Large intestine (tissue), 3 donors: Measurements from ENCODE around the gene HGS. TPM values are rescaled to one million over a fixed set of nuclear protein-coding genes. Genes with fewer than 3 reads are reported as not detected.

Experiments used
- DNase-seq, 2 donors: peaks; one replicate each; pipeline versions ENCODE4 v3.0.0 to v3.0.0-alpha.2; 2013
- H3K27ac ChIP-seq: one replicate; pipeline ENCODE4 v1.5.1; 2013; ENCODE audit warnings: low read length
- H3K27me3 ChIP-seq: 2 replicates; pipeline ENCODE4 v1.6.1; 2013; ENCODE audit warnings: low read length; ENCODE audit not compliant: control insufficient read depth, insufficient read depth
- H3K36me3 ChIP-seq: 2 replicates; pipeline ENCODE4 v1.6.1; 2013; ENCODE audit warnings: low read length; ENCODE audit not compliant: control insufficient read depth, insufficient read depth
- H3K4me1 ChIP-seq: one replicate; pipeline ENCODE4 v1.6.1; 2013; ENCODE audit warnings: low read length; ENCODE audit not compliant: control insufficient read depth, insufficient read depth
- H3K4me3 ChIP-seq: one replicate; pipeline ENCODE4 v1.5.1; 2013; ENCODE audit warnings: low read length
- H3K9me3 ChIP-seq: one replicate; pipeline ENCODE4 v1.6.1; 2013; ENCODE audit warnings: mild to moderate bottlenecking, low read depth, low read length, moderate library complexity; ENCODE audit not compliant: control insufficient read depth
- WGBS: methylation state at CpG from one replicate; pipeline ENCODE4 v1.1.5; 2013; ENCODE audit warnings: low lambda C conversion rate; ENCODE audit not compliant: insufficient coverage; 5-methylcytosine and 5-hydroxymethylcytosine counted together
- polyA plus RNA-seq: library from polyadenylated mRNA; unstranded; fragments of 120-200 nt; gene quantifications from one replicate; pipeline ENCODE4 v1.2.1, GENCODE V29; 2013

Gene HGS
- polyA plus RNA-seq, 1 donor = 84.8 TPM

DNA sequence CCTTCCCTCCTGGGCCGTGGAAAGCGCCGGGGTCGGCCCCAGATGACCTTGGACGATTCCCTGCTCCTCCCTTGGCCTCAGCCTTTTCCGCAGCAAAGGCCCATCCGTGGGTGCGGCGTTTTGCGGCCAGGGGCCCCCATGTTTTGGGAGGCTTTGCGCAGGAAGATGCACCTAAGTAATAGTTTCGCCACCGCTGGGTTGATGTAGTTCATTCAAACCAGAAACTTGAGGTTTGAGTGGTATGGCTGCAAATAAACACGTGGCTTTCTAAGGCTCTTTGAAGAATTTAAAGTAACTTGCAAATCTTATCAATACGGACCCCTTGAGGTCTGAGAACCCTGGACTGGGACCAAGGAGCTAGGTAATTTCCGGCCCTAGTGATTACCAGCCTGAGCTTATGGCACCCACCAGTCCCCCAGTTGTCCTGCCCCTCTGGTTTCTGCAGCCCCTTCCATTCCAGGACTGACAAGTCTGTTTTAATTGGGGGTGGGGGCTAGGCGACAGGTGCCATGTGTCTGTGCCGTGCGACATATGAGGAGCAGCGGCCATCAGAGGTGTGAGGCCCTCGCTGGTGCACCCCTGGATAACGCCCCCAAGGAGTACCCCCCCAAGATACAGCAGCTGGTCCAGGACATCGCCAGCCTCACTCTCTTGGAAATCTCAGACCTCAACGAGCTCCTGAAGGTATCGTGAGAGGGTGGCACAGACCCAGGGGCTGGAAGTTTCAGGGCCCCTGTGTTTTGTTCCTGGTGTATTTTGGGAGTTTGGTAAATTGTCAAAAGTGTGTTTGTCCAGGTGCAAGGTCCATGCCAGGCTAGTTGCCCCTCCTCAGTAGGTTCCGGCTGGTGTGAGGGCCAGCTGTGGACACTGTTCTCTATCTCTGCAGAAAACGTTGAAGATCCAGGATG is 20.2 kb downstream of the HGS start:
- Histone ChIP-seq H3K4me3 (peak overlapping the region; percentile 100), H3K9me3 (peaks cover 4% of the 10 kb centered on the region), H3K36me3 (peaks cover 60% of the 10 kb centered on the region), H3K27me3 (no peaks in the 10 kb centered on the region), H3K4me1 (peaks cover 19% of the 10 kb centered on the region), H3K27ac (no peak overlapping the region)
- DNase-seq = no peak
- no CpG with 5 or more reads among the region's 27 CpGs for WGBS

DNA sequence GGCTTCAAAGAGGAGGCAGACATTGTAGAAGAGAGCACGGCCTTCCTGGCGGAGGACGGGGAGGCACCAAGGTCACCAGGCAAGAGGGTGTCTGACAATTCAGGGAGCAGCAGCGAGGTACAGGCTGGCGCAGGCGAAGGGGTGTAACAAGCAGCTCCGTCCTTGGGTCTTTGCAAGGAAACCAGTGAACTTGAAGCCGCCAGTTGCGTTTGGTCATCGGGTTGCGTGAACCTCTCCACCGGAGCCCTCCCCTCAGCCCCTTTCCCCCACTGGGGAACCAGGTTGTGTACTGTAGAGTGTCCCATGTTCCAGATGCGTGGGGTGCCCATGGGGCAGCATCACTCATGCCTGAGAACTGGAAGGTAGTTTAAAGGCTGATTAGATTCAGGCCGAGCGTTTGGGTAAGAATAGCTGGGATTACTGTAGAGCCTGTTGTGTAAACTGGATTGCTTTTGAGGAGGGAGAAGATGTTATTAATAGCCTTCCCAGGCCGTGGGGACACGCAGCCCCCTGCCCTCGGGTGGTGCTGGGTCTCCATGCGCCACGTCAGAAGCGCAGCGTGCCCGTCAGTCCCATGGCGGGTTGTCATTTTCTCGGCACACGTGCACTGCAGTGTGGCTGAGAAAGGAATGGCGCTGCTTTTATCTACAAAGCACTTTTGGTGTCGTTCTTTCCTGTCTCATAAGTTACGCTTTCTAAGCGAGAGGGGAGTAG is 21.9 kb downstream of the HGS start:
- Histone ChIP-seq H3K9me3 (peaks cover 4% of the 10 kb centered on the region), H3K36me3 (peaks cover 50% of the 10 kb centered on the region), H3K27me3 (no peaks in the 10 kb centered on the region), H3K4me3 (no peak overlapping the region), H3K27ac (no peak overlapping the region), H3K4me1 (peaks cover 27% of the 10 kb centered on the region)
- DNase-seq = no peak
- no CpG with 5 or more reads among the region's 30 CpGs for WGBS

DNA sequence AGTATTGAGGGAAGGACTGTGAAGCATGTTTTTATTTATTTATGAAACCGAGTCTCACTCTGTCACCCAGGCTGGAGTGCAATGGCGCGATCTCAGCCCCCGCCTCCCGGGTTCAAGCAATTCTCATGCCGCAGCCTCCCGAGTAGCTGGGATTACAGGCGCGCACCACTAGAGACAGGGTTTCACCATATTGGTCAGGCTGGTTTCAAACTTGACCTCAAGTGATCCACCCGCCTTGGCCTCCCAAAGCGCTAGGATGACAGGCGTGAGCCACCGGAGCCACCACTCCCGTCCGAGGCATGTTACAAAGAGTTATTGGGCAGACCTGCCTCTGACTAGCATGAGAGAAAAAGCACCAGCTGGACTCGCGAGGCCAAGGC is 22.4 kb downstream of the HGS start:
- no peak overlapping the region for H3K27ac ChIP-seq
- H3K4me3 ChIP-seq = no peak overlapping the region
- H3K4me1 ChIP-seq = peaks cover 27% of the 10 kb centered on the region
- peaks cover 45% of the 10 kb centered on the region for H3K36me3 ChIP-seq
- peaks cover 3% of the 10 kb centered on the region for H3K27me3 ChIP-seq
- WGBS = no CpG with 5 or more reads among the region's 17 CpGs
- peaks cover 4% of the 10 kb centered on the region for H3K9me3 ChIP-seq
- DNase-seq = no peak

DNA sequence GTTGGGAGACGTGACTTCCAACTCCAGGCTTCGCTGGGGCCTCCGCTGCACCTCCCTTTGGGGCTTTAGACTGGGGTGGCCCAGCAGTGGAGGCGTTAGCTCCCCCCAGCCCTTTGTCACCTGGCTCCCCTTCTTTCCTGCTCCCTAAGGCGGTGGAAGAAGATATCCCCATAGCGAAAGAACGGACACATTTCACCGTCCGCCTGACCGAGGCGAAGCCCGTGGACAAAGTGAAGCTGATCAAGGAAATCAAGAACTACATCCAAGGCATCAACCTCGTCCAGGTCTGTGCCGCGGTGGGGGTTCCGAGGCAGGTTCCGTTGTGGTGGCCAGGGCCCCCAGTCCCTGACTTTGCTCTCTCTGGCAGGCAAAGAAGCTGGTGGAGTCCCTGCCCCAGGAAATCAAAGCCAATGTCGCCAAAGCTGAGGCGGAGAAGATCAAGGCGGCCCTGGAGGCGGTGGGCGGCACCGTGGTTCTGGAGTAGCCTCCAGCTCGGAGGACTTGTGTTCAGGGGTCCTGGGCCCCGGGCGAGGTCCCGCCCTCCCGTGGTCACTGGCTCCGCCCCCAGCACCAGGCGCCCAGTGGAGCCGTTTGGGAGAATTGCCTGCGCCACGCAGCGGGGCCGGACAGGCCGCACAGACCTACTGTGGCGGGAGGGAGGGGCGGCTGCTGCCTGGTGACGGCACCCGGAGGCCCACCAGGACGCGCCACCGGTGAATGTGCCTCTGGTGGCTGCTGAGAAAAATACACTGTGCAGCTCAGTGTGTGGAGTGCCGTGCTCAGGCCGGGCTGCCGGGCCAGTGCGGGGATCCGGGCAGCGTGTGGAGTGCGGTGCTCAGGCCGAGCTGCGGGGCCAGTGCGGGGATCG is 23.2 kb downstream of the HGS start:
- Histone ChIP-seq H3K27ac (no peak overlapping the region), H3K27me3 (peaks cover 5% of the 10 kb centered on the region), H3K9me3 (peaks cover 4% of the 10 kb centered on the region), H3K36me3 (peaks cover 39% of the 10 kb centered on the region), H3K4me1 (peaks cover 26% of the 10 kb centered on the region), H3K4me3 (no peak overlapping the region)
- WGBS = 94% methylated on average over 3 of the region's 54 CpGs
- no peak for DNase-seq

DNA sequence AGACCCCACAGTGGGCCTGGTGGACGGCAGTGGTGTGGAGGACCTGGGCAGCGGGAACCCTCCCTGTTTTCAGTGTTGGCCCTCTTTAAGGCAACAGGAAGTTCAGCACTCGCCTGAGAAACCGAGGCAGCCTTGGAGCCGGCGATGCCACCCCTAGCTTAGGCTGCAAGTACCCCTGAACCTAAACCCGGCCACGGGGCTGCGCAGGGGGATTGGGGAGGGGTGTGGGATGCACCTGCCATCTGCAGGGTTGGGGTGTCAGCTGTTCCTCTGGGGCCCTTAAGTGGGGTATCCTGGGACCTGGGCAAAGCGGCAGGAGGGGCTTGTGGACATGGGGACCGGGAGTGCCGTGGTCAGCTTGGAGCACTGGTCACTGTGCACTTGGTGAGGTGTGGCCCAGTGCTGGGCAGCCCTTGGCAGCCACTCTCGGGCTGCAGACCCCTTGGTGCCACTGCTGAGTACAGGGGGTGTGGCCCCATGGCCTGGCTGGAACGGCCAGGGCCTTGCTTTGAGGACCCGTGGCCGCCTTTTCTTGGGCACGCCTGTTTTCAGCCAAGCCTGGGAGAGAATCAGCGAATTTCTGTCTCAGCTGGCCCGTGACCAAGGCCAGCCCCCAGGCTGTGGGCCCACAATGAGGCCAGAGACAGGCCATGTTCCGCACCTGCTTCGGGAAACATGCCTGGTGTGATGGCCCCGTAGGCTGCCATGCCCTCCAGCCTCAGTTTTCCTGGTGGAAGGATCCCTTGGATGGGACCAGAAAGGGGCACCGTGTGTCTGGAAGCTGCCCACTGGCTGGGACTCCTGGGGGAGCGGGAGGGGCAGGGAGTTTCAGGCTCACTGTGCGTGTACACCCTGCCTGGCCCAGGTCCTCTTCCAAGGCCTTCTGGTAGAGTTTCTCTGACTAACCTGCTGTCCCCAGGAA is 24.2 kb downstream of the HGS start:
- no peaks in the 10 kb centered on the region for H3K9me3 ChIP-seq
- peaks cover 39% of the 10 kb centered on the region for H3K36me3 ChIP-seq
- no CpG with 5 or more reads among the region's 25 CpGs for WGBS

DNA sequence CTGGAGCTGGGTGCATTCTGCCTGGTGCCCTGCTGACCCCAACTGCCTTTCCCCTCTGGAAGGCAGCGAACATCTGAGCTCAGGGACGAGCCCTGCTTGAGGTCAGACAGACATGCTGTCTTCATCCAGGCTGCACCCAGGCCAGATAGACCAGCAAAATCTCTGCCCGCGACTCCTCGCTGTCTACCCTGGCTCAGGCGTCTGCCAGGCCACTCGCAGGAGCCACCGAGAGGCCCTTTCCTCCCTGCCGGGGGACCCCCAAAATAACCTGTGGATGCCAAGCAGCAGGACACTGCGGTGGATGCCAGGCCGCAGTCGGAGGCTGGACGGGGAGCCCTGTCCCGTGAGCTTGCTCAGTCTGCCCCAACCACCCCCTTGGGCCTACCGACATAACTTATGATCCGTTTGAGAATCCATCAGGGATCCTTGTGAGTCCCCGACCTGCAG is 25.0 kb downstream of the HGS start:
- H3K27ac ChIP-seq = no peak overlapping the region
- no peaks in the 10 kb centered on the region for H3K9me3 ChIP-seq
- peaks cover 5% of the 10 kb centered on the region for H3K27me3 ChIP-seq
- peaks cover 39% of the 10 kb centered on the region for H3K36me3 ChIP-seq
- no CpG with 5 or more reads among the region's 17 CpGs for WGBS
- no peak for DNase-seq
- no peak overlapping the region for H3K4me3 ChIP-seq
- H3K4me1 ChIP-seq = peaks cover 36% of the 10 kb centered on the region

More for the DNA sequence above, 24.2 kb downstream of the HGS start:
- no peak for DNase-seq
- no peak overlapping the region for H3K4me3 ChIP-seq
- peaks cover 29% of the 10 kb centered on the region for H3K4me1 ChIP-seq
- peaks cover 5% of the 10 kb centered on the region for H3K27me3 ChIP-seq
- H3K27ac ChIP-seq = no peak overlapping the region

DNA sequence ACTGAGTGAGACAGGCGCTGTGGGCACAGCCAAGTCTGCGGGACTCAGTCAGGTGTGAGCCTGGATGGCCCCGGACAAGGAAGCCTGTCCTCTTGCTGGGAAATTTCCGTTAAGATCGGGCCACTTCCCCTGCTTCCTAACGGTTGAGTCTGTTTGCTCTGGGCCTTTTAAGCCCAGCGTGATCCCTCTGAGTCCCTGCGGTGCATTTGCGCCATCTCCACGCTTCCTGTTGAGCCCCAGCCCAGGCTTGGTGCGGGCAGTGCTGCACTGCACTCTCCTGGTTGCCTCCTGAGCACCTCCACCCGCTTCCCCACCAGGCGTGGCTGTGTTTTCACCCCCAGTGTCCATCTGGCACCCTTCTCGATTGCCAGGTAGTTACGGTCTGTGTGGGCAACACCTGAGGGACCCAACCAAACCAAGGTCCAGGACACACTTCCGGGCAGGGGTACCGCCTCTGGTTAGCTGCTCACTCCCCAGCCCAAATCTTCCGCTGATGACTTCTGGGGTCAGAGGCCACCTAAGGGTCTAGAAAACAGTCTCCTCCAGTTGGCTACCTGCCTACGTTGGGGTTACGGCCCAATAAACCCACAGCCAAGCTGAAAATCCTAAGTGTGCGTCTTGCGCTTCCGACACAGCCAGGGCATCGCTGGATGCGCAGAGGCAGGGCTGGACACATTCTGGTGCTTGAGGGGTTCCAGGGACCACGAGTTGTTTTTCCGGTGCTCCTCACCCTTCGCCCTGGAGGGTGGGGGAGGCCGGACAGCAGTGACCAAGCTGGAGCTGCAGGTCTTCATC is 26.9 kb downstream of the HGS start:
- Histone ChIP-seq H3K9me3 (no peaks in the 10 kb centered on the region), H3K36me3 (peaks cover 33% of the 10 kb centered on the region), H3K4me3 (peak overlapping the region; percentile 41), H3K27ac (peak overlapping the region; percentile 75), H3K4me1 (peaks cover 38% of the 10 kb centered on the region), H3K27me3 (peaks cover 5% of the 10 kb centered on the region)
- no CpG with 5 or more reads among the region's 29 CpGs for WGBS
- DNase-seq = peak in 1 of 2 donors; percentile 50

DNA sequence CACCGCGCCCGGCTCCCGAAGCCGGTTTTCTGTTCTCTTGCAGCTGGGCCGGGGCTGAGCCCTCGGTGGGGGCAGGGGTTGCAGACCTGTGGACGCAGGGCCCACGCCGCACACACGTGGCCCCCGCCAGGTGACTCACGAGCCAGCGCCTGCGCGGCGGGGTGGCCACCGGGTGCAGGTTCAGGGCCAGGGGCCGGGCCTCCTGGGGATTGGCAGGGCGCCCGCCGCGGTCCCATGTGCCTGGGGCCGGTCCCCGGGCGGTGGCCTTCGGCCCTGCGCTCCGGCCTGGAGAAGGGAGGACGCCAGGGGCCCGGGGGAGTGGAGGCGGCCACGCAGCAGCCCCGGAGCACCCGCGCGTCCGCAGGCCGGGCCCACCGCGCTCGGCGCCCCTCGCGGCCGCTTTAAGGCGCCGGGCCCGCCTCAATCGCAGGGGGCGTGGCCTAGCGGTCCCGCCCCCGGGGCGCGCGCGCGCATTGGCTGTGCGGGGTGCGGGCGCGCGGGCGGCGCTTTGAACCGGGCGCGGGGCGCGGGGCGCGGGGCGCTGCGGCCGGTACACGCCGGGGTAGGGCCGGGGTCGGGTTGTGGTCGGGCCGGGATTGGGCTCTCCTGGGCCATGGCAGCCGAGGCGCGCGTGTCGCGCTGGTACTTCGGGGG is 28.1 kb downstream of the HGS start, which contains the start of gene SLC25A10:
SLC25A10 (plus strand) TSS at position 471 of the 654 bp plus-strand sequence; CDS start at position 614, 143 bp downstream.
- DNase-seq = peak; percentile 90 to 96
- Histone ChIP-seq H3K4me3 (peak within 1 kb of the TSS; percentile 58), H3K9me3 (no peaks in the 10 kb centered on the region), H3K27me3 (peaks cover 5% of the 10 kb centered on the region), H3K4me1 (peaks cover 38% of the 10 kb centered on the region), H3K36me3 (peaks cover 28% of the 10 kb centered on the region), H3K27ac (peak within 1 kb of the TSS; percentile 75)
- no CpG with 5 or more reads among the region's 89 CpGs for WGBS
